ENCODE measurements around the gene WRNIP1.
A peak's percentile ranks its signal among the peaks of the same experiment; 100 is the strongest.

WRNIP1 gene

GRCh38 chr6:2765166-2765895 lies at the start of gene WRNIP1:
Gene WRNIP1 (plus strand): TSS chr6:2765393. CDS start chr6:2765623, 230 bp downstream.
- peak; percentile 93 for DNase-seq (ENCODE audit: extremely low read depth, low read depth)
- peak within 1 kb of the TSS; percentile 90 for H3K4me3 ChIP-seq (replicated peaks; ENCODE audit: low read depth, low read length)
- TF ChIP-seq CTCF (IDR thresholded peaks at IDR 0.05; ENCODE audit: low read depth, low read length, missing control alignments) = peak; percentile 28

DNA sequence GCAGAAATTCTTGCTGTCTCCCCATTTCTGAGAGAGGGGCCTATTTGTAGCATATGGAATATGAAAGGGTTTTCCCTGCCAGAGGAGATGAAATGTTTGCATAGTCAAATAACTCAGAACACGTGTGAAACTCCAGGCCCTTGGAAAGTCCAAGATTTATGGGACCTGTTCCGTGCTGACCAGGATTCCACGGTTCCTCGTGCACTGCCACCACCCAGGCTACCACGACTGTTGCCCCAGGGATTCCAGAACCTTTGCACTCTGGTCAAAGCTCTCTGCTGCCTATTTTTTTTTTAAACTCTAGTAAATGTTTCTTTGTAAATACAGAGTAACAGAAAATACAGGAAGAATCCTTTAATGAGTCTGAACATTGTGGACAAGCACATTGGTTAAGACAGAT lies 49.5 kb upstream of the WRNIP1 start:
- no peak for DNase-seq (ENCODE audit: extremely low read depth, low read depth)
- no peak for TF ChIP-seq CTCF (IDR thresholded peaks at IDR 0.05; ENCODE audit: low read depth, low read length, missing control alignments)
- no peak overlapping the region for H3K4me3 ChIP-seq (replicated peaks; ENCODE audit: low read depth, low read length)

DNA sequence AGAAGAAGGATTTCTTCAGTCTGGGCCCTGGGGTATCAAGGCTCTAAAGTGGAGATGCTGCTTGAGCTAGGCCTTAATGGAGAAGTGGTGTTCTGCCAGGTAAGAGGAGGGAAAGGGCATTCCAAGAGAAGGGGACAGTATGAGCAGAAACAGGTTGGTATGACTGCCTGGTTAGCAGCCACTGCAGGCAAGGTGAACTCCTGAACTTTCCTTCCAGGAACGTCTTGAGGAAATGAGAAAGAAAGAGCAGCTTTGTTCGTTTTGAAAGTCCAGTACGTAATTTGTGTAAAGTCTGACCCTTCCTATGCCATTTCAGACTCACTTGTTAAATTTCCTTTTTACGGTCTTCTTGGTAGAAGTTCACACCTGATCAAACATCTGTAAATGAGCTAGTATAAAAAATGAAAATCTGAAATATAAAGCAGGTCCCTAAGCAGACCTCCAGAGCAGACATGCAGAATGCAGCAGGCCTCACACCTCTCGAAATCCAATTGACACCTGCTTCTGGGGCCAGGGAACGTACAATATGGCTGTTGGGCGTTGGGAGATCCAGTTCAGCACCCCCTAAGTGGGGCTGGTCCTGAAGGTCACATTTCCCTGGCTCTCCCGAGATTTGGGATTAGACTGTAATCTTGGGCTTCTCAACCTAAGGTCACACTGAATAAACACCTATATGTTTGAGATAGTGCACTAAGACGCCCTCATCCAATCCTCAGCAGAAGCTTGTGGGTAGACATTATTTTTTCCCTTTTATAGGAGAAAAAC lies 48.1 kb upstream of the WRNIP1 start:
- no peak overlapping the region for H3K4me3 ChIP-seq (replicated peaks; ENCODE audit: low read depth, low read length)
- DNase-seq (ENCODE audit: extremely low read depth, low read depth) = no peak
- no peak for TF ChIP-seq CTCF (IDR thresholded peaks at IDR 0.05; ENCODE audit: low read depth, low read length, missing control alignments)

- no peak overlapping the region for H3K4me3 ChIP-seq (replicated peaks; ENCODE audit: low read depth, low read length)
- DNase-seq (ENCODE audit: extremely low read depth, low read depth) = no peak
- no peak for TF ChIP-seq CTCF (IDR thresholded peaks at IDR 0.05; ENCODE audit: low read depth, low read length, missing control alignments)
Observed at GRCh38 chr6:2718334-2719092, 46.7 kb upstream of the WRNIP1 start.

- DNase-seq (ENCODE audit: extremely low read depth, low read depth) = no peak
- no peak for TF ChIP-seq CTCF (IDR thresholded peaks at IDR 0.05; ENCODE audit: low read depth, low read length, missing control alignments)
- H3K4me3 ChIP-seq (replicated peaks; ENCODE audit: low read depth, low read length) = no peak overlapping the region
Observed at GRCh38 chr6:2719093-2719455, 46.1 kb upstream of the WRNIP1 start.

- DNase-seq (ENCODE audit: extremely low read depth, low read depth) = no peak
- H3K4me3 ChIP-seq (replicated peaks; ENCODE audit: low read depth, low read length) = no peak overlapping the region
- TF ChIP-seq CTCF (IDR thresholded peaks at IDR 0.05; ENCODE audit: low read depth, low read length, missing control alignments) = no peak
Observed at GRCh38 chr6:2721219-2721618, 44.0 kb upstream of the WRNIP1 start.
